ENCODE data around the gene LIMS3.
"Not testable (repeated sequence)": the region's sequence is repeated elsewhere in the genome, so short reads cannot be mapped to it uniquely, and the experiment has no call there.

- not testable (repeated sequence) for TF ChIP-seq SUZ12 (IDR thresholded peaks at IDR 0.05); LEF1 (IDR thresholded peaks at IDR 0.05; ENCODE audit: borderline replicate concordance); SP1 (IDR thresholded peaks at IDR 0.05); FOXA1 (IDR thresholded peaks at IDR 0.05); FOXM1 (IDR thresholded peaks at IDR 0.05; ENCODE audit: borderline replicate concordance); L3MBTL2 (conservative IDR thresholded peaks at IDR 0.05); BHLHE40 (IDR thresholded peaks at IDR 0.05; ENCODE audit: borderline replicate concordance); PKNOX1 (IDR thresholded peaks at IDR 0.05); FOXK2 (IDR thresholded peaks at IDR 0.05); ELF4 (IDR thresholded peaks at IDR 0.05); ARNT (IDR thresholded peaks at IDR 0.05)
Measured at GRCh38 chr2:109882112-109882511, 16.4 kb upstream of the LIMS3 start.
